Measurements from ENCODE around the gene TMTC2. TPM values are rescaled to one million over a fixed set of nuclear protein-coding genes. Genes with fewer than 3 reads are reported as not detected.
"Not testable (repeated sequence)": the region's sequence is repeated elsewhere in the genome, so short reads cannot be mapped to it uniquely, and the experiment has no call there.

The TMTC2 gene
- total and polyA plus RNA-seq, 2 donors = 18.1 to 95.3 TPM

GRCh38 chr12:82758749-82759330 is 72.1 kb downstream of the TMTC2 start:
- no peak for DNase-seq (ENCODE audit: extremely low spot score)
- WGBS = 71% methylated on average over 3 of the region's 3 CpGs
- no peak overlapping the region for H3K27ac ChIP-seq (ENCODE audit: low read depth)

DNA sequence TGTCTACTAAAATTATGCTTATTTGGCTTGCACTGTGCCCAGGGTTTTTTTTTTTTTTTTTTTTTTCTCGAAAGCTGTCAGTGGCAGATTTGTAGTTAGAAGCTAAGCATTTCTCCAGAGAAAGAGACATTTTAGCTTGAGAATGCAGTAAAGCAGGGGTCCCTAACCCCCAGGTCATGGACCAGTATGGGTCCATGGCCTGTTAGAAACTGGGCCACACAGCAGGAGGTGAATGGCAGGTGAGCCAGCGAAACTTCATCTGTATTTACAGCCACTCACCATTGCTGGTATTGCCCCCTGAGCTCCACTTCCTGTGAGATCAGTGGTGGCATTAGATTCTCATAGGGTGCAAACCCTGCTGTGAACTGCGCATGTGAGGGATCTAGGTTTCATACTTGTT is 73.7 kb downstream of the TMTC2 start:
- DNase-seq (ENCODE audit: extremely low spot score) = no peak
- Histone ChIP-seq H3K4me1 (ENCODE audit: insufficient read depth) (no peaks in the 10 kb centered on the region), H3K27ac (ENCODE audit: low read depth) (no peak overlapping the region)

More at GRCh38 chr12:82758749-82759330, 72.1 kb downstream of the TMTC2 start:
- no peak overlapping the region for H3K4me3 ChIP-seq (ENCODE audit: low read depth, low read length)
- no peaks in the 10 kb centered on the region for H3K36me3 ChIP-seq (ENCODE audit: insufficient read depth)
- H3K4me1 ChIP-seq (ENCODE audit: insufficient read depth) = no peaks in the 10 kb centered on the region

GRCh38 chr12:82765206-82765605 is 78.5 kb downstream of the TMTC2 start:
- 97% methylated on average over 7 of the region's 7 CpGs for WGBS
- H3K36me3 ChIP-seq (ENCODE audit: insufficient read depth); H3K4me1 ChIP-seq (ENCODE audit: insufficient read depth); DNase-seq (ENCODE audit: extremely low spot score); H3K4me3 ChIP-seq (ENCODE audit: low read depth, low read length); H3K27ac ChIP-seq (ENCODE audit: low read depth): not testable (repeated sequence)

More for the DNA sequence above, 73.7 kb downstream of the TMTC2 start:
- no peak overlapping the region for H3K4me3 ChIP-seq (ENCODE audit: low read depth, low read length)
- H3K36me3 ChIP-seq (ENCODE audit: insufficient read depth) = no peaks in the 10 kb centered on the region
- WGBS = 97% methylated on average over 3 of the region's 3 CpGs

- 88% methylated on average over 5 of the region's 5 CpGs for WGBS
- DNase-seq (ENCODE audit: extremely low spot score) = no peak
- Histone ChIP-seq H3K27ac (ENCODE audit: low read depth) (no peak overlapping the region), H3K36me3 (ENCODE audit: insufficient read depth) (no peaks in the 10 kb centered on the region), H3K4me1 (ENCODE audit: insufficient read depth) (no peaks in the 10 kb centered on the region), H3K4me3 (ENCODE audit: low read depth, low read length) (no peak overlapping the region)
Observed at GRCh38 chr12:82765971-82766705, 79.4 kb downstream of the TMTC2 start.

DNA sequence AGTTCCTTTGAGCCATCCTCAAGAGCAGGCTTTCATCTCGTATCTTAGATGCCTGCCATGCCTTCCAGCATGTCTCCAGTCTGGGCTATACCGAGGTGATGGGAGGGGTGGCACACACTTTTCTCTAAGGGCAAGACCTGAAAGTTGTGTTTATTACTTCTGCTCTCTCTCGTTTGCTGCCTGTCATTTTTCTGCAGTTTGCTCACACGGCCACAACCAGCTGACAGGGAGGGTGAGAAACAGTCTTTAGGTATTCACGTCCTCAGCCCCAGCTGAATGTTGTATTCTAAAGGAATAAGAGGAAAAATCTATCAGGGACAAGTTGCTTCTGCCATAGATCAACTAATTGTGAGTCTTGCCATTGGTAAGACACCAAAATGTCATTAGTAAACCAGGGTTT is 88.0 kb downstream of the TMTC2 start:
- Histone ChIP-seq H3K4me1 (ENCODE audit: insufficient read depth) (no peaks in the 10 kb centered on the region), H3K4me3 (ENCODE audit: low read depth, low read length) (no peak overlapping the region), H3K27ac (ENCODE audit: low read depth) (no peak overlapping the region), H3K36me3 (ENCODE audit: insufficient read depth) (no peaks in the 10 kb centered on the region)
- 69% methylated on average over 5 of the region's 5 CpGs for WGBS
- DNase-seq (ENCODE audit: extremely low spot score) = no peak

DNA sequence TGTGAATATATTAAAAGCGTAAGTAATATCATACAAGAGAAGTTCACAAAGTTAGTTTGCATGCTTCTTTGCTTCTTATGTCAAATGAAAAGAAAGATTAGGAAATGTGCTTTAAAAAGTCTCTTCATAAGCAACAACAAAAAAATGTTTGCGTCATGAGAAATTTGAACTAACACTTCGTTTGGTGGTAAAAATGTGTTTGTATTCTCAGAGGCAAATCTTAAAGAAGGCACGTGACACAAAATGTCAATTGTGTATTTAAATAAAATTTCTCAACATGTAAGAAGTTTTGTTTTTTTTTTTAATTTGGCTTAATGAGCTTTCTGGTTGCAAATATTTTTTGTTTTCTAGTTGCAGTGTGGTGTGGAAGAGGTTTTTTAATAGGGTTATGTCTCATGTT is 93.8 kb downstream of the TMTC2 start:
- no peaks in the 10 kb centered on the region for H3K36me3 ChIP-seq (ENCODE audit: insufficient read depth)
- 76% methylated on average over 4 of the region's 4 CpGs for WGBS
- DNase-seq (ENCODE audit: extremely low spot score) = no peak
- no peak overlapping the region for H3K27ac ChIP-seq (ENCODE audit: low read depth)
- H3K4me1 ChIP-seq (ENCODE audit: insufficient read depth) = no peaks in the 10 kb centered on the region
- H3K4me3 ChIP-seq (ENCODE audit: low read depth, low read length) = no peak overlapping the region

GRCh38 chr12:82781309-82781997 is 94.7 kb downstream of the TMTC2 start:
- peak overlapping the region; percentile 73 for H3K27ac ChIP-seq (ENCODE audit: low read depth)

DNA sequence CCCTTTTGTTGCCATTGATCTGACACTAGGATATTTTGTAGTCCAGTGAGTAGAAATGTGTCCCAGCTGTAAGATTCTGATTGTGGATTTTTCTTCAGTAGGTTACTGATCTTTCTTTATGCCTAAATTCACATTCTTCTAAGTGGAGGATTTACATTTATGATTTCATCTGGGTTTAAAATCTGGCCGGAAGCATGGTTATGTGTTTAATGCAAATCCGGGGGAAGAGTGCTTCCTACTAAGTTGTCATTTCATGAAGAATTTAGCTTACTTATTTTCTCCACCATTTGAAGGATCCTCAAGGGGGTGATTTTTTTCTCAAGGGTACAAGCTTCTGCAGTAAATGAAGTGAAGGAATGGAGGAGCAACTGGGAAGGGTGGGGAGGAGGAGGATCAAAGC is 96.7 kb downstream of the TMTC2 start:
- 67% methylated on average over 2 of the region's 2 CpGs for WGBS
- H3K36me3 ChIP-seq (ENCODE audit: insufficient read depth) = no peaks in the 10 kb centered on the region

More at GRCh38 chr12:82781309-82781997, 94.7 kb downstream of the TMTC2 start:
- WGBS = 81% methylated on average over 5 of the region's 5 CpGs
- Histone ChIP-seq H3K36me3 (ENCODE audit: insufficient read depth) (no peaks in the 10 kb centered on the region), H3K4me1 (ENCODE audit: insufficient read depth) (no peaks in the 10 kb centered on the region), H3K4me3 (ENCODE audit: low read depth, low read length) (no peak overlapping the region)
- no peak for DNase-seq (ENCODE audit: extremely low spot score)

DNA sequence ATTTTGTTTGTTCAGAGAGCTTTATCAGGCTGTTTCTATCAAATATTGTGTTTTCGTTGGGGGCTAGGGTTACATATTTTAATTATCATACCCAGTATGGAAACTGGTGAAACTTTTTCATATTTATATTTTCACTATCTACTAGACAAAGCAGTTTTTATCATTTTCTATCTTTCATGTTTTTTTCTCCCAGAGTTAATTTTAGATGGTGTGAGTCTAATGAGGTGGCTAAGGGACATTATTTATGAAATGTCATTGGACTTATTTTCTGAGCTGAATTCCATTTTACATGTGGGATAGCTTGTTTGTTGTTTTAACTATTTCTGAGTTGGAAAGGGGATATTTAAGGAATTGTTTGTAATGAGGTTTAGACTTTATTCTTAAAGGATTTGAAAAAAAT is 100.3 kb downstream of the TMTC2 start:
- DNase-seq (ENCODE audit: extremely low spot score) = no peak
- H3K27ac ChIP-seq (ENCODE audit: low read depth) = no peak overlapping the region
- 61% methylated on average over 1 of the region's 1 CpG for WGBS
- H3K36me3 ChIP-seq (ENCODE audit: insufficient read depth) = no peaks in the 10 kb centered on the region
- H3K4me1 ChIP-seq (ENCODE audit: insufficient read depth) = no peaks in the 10 kb centered on the region
- no peak overlapping the region for H3K4me3 ChIP-seq (ENCODE audit: low read depth, low read length)

More for the DNA sequence above, 96.7 kb downstream of the TMTC2 start:
- no peak overlapping the region for H3K4me3 ChIP-seq (ENCODE audit: low read depth, low read length)
- DNase-seq (ENCODE audit: extremely low spot score) = no peak
- H3K27ac ChIP-seq (ENCODE audit: low read depth) = no peak overlapping the region
- H3K4me1 ChIP-seq (ENCODE audit: insufficient read depth) = no peaks in the 10 kb centered on the region

DNA sequence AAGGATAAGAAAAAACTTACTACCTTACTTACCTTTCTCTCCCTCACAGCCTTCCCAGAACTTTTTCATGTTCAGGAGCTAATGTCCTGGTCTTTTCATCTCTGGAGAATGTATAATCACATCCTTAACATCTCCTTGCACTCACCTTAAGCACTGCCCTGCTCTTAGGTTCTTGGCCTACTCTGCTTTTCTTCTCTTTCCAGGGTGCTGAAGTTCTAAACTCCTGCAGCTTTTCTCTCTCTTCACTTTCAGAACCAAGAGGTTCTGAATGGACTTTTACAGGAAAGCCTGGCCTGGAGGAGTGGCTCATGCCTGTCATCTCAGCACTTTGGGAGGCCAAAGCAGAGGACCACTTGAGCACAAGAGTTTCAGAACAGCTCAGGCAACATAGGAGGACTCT is 101.9 kb downstream of the TMTC2 start:
- no peak overlapping the region for H3K27ac ChIP-seq (ENCODE audit: low read depth)
- H3K4me3 ChIP-seq (ENCODE audit: low read depth, low read length) = no peak overlapping the region
- H3K36me3 ChIP-seq (ENCODE audit: insufficient read depth) = no peaks in the 10 kb centered on the region
- DNase-seq (ENCODE audit: extremely low spot score) = no peak
- no peaks in the 10 kb centered on the region for H3K4me1 ChIP-seq (ENCODE audit: insufficient read depth)

- no peaks in the 10 kb centered on the region for H3K36me3 ChIP-seq (ENCODE audit: insufficient read depth)
- H3K27ac ChIP-seq (ENCODE audit: low read depth) = no peak overlapping the region
- DNase-seq (ENCODE audit: extremely low spot score) = no peak
- no peaks in the 10 kb centered on the region for H3K4me1 ChIP-seq (ENCODE audit: insufficient read depth)
- H3K4me3 ChIP-seq (ENCODE audit: low read depth, low read length) = no peak overlapping the region
Observed at GRCh38 chr12:82789674-82790073, 103.0 kb downstream of the TMTC2 start.

DNA sequence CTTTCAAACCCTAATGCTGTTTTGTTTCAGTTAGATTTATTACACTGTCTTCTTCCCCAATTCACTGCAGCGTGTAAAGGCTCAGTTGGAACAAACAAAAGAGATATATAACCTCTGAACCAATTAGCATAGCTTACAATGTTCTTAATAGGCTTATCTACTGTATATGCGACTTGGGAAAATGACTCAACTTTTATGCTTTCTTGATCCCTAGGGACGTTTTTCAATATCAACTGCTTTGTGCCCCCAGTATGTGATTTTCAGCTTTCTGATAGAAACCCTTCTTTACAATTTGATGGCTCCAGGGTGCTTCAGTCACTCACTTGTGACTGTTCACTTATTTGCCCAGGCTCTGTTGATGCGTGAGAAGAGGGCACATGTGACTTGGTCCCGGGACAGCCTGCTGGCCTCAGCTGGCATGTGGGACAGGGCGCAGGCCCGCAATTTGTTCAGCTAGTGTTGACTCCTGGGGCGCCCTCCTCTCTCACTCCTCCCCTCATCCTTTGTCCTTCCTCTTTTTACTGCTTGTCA is 107.1 kb downstream of the TMTC2 start:
- 74% methylated on average over 8 of the region's 8 CpGs for WGBS
- no peak for DNase-seq (ENCODE audit: extremely low spot score)
- Histone ChIP-seq H3K27ac (ENCODE audit: low read depth) (no peak overlapping the region), H3K4me3 (ENCODE audit: low read depth, low read length) (no peak overlapping the region), H3K36me3 (ENCODE audit: insufficient read depth) (no peaks in the 10 kb centered on the region), H3K4me1 (ENCODE audit: insufficient read depth) (no peaks in the 10 kb centered on the region)

DNA sequence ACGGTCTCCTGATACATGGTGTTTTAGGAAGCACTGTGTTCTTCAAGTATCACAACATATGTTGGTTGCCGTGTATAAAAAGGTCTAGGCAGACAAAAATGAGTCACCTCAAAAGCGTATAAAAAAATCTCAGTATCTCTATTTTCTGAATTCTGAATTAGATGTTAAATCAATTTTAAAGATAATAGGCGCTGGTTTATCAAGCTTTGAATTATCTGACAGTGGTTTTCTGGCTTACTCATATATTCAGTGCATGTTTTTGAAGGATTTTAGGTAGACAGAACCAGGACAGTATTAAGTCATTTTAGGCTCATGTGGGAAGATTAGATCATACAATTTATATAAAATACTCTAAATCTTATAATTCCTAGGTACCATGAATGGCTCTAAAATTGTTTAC is 110.8 kb downstream of the TMTC2 start:
- no peak for DNase-seq (ENCODE audit: extremely low spot score)
- no peaks in the 10 kb centered on the region for H3K4me1 ChIP-seq (ENCODE audit: insufficient read depth)
- WGBS = 91% methylated on average over 4 of the region's 4 CpGs

DNA sequence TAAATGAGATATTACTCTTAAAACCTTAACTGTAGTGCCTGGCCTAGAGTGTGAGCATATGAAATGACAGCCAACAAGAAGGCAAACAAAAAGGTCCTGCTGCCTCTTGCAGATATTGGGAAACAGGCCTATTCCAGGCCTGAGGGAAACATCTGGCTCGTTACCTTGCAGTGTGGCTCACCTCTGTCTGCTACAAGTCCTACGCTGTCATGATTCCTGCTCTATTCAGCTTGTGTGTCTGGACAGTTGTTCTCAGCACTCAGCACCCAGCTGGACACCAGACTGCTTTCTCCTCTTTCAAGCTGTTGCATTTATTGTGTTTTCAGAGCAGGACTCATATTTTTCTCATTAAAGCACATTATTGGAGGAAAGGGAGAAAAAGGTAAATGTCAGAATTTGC is 113.5 kb downstream of the TMTC2 start:
- Histone ChIP-seq H3K36me3 (ENCODE audit: insufficient read depth) (no peaks in the 10 kb centered on the region), H3K4me3 (ENCODE audit: low read depth, low read length) (no peak overlapping the region), H3K4me1 (ENCODE audit: insufficient read depth) (no peaks in the 10 kb centered on the region), H3K27ac (ENCODE audit: low read depth) (no peak overlapping the region)
- DNase-seq (ENCODE audit: extremely low spot score) = no peak
- 76% methylated on average over 2 of the region's 2 CpGs for WGBS

More for the DNA sequence above, 110.8 kb downstream of the TMTC2 start:
- H3K27ac ChIP-seq (ENCODE audit: low read depth) = no peak overlapping the region
- H3K4me3 ChIP-seq (ENCODE audit: low read depth, low read length) = no peak overlapping the region
- H3K36me3 ChIP-seq (ENCODE audit: insufficient read depth) = no peaks in the 10 kb centered on the region
